HAP-1 (cell line): ENCODE results near the gene NRN1L.

Source experiments
- DNase-seq, 2 experiments: peaks; one replicate each; pipeline ENCODE4 v3.0.0-alpha.2; 2016 to 2020; ENCODE audit warnings: low spot score in 2 of 2
- H3K27me3 ChIP-seq: fragments of 250-450 bp; sonication (Bioruptor Pico); 2 replicates; pipeline ENCODE4 v1.5.1; 2020; ENCODE audit warnings: low read depth, mild to moderate bottlenecking, moderate library complexity
- H3K36me3 ChIP-seq: fragments of 250-450 bp; sonication (Bioruptor Pico); replicated peaks from 2 replicates; pipeline ENCODE4 v1.5.1; 2020; ENCODE audit warnings: mild to moderate bottlenecking
- H3K4me1 ChIP-seq: fragments of 250-450 bp; sonication (Bioruptor Pico); 2 replicates; pipeline ENCODE4 v1.5.1; 2020; ENCODE audit warnings: mild to moderate bottlenecking
- H3K4me3 ChIP-seq: fragments of 250-450 bp; sonication (Bioruptor Pico); 2 replicates; pipeline ENCODE4 v1.5.1; 2020; ENCODE audit warnings: mild to moderate bottlenecking, moderate library complexity
- H3K9me3 ChIP-seq: fragments of 250-450 bp; sonication (Bioruptor Pico); 2 replicates; pipeline ENCODE4 v1.5.1; 2020; ENCODE audit warnings: mild to moderate bottlenecking, moderate library complexity
- in situ Hi-C: fragments of 300-500 bp; cut with MboI; formaldehyde crosslinking; loops from 3 replicates; pipeline ENCODE4 v1.14.3; 2020; ENCODE audit warnings: low sequenced_read_pairs, inconsistent platforms, mixed read lengths

NRN1L gene

DNA sequence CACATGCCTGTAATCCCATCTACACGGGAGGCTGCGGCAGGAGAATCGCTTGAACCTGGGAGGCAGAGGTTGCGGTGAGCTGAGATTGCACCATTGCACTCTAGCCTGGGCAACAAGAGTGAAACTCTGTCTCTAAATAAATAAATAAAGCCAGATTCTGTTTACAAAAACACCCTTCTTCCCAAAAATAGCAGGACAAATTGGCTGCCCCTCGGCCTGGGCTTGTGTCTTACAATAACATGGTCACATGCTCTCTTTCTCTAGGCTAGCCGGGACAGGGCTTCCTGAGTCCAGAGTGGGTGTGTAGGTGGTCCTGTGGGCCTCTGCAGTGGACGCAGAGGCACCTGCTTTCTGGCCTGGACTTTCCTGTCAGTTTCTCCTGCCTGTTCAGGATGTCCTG lies 15.0 kb upstream of the NRN1L start:
- in situ Hi-C loops = no loop called here
- Histone ChIP-seq H3K4me1 (peaks cover 11% of the 10 kb centered on the region), H3K9me3 (no peaks in the 10 kb centered on the region), H3K27me3 (no peaks in the 10 kb centered on the region), H3K36me3 (peaks cover 72% of the 10 kb centered on the region), H3K4me3 (no peak overlapping the region)
- DNase-seq = no peak

DNA sequence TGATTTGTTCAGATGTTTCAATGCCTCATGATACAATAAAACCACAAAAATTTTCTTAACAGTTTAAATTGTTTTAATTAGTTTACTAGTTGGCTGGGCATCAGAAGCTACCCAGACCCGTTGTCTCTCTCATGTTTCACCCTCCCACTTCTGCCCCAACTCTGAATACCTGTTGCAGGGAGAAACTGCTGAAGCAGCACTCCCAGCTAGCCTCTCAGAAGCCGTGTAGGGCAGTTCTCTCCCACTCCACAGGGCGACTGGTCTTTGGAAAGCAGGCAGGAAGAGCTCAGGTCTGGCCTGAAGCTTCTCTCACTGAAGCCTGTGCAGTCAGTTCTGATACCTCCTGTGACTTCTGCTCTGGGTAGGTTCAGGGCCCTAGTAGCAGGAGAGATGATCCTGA lies 13.4 kb upstream of the NRN1L start:
- Histone ChIP-seq H3K9me3 (no peaks in the 10 kb centered on the region), H3K36me3 (peaks cover 64% of the 10 kb centered on the region), H3K4me3 (no peak overlapping the region), H3K27me3 (no peaks in the 10 kb centered on the region), H3K4me1 (peaks cover 11% of the 10 kb centered on the region)
- in situ Hi-C loops = no loop called here
- no peak for DNase-seq

DNA sequence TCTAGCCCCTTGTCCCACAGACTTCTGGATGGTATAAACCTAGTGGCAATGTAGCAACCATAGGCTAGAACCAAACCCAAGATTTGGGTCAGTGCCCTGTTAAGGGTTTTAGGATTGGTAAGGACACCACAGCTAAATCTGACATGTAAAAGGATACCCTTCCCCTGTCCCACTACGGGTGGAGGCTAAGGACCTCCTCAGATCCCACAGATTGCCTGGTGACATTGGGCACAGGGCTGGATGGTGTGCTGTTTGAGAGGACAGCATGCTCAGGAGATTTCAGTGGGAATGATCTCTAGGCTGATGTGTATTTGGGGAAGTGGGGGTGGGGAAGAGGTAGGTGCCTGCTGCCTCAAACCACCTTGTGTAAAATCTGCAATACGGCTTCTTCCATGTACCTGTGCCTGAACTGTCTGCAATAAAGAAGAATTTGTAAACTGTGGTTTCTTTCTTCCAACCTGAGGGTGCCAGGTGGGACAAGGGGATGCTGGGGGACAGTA lies 12.5 kb upstream of the NRN1L start:
- H3K4me1 ChIP-seq = peaks cover 11% of the 10 kb centered on the region
- H3K9me3 ChIP-seq = no peaks in the 10 kb centered on the region
- in situ Hi-C loops = no loop called here
- DNase-seq = no peak
- peaks cover 63% of the 10 kb centered on the region for H3K36me3 ChIP-seq
- peak overlapping the region; percentile 89; the same call in 1 of the 2 replicates for H3K4me3 ChIP-seq
- H3K27me3 ChIP-seq = no peaks in the 10 kb centered on the region

DNA sequence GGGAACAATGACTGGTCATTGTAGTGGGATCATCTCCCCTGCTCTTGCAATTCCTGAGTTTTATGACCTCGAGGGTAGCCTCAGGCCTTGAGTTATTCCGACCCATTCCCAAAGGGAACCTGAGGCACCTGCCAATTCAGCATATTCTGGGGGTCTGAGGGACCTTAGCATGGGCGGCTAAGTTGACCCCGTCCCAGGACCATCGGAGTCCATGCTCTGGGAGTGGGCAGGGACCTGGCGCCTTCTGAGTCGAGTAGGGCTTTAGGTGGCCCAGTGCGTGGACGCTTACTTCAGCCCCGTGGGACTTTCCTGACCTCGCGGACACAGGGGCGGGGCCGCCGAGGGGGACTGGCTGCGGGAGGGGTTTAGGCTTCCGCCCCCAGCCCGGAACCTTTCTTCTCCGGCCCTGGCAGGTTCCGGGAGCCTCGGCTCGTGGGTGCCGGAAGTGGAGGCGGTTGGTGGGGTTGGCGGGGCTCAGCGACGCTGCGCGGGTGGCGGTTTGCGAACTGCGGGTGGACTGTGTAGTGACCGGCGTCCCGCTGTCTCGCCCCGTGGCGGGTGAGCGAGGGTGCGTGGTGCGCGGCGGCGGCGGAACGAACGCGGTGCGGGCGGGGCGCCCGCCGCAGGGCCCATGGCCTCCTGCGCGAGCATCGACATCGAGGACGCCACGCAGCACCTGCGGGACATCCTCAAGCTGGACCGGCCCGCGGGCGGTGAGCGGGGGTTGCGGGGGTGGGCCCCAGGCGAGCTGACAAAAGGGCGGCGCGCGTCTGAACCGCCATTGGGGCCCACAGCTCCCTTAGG lies 11.9 kb upstream of the NRN1L start, which contains the start of gene EDC4:
Gene EDC4 (plus strand): TSS at position 422 of the 804 bp plus-strand sequence. CDS start 210 bp downstream, at position 632.
- DNase-seq = peak; percentile 61 to 88
- no peaks in the 10 kb centered on the region for H3K9me3 ChIP-seq
- in situ Hi-C loops = no loop called here
- H3K27me3 ChIP-seq = no peaks in the 10 kb centered on the region
- H3K4me3 ChIP-seq = peak within 1 kb of the TSS; percentile 89
- H3K4me1 ChIP-seq = peaks cover 11% of the 10 kb centered on the region
- peaks cover 63% of the 10 kb centered on the region for H3K36me3 ChIP-seq

DNA sequence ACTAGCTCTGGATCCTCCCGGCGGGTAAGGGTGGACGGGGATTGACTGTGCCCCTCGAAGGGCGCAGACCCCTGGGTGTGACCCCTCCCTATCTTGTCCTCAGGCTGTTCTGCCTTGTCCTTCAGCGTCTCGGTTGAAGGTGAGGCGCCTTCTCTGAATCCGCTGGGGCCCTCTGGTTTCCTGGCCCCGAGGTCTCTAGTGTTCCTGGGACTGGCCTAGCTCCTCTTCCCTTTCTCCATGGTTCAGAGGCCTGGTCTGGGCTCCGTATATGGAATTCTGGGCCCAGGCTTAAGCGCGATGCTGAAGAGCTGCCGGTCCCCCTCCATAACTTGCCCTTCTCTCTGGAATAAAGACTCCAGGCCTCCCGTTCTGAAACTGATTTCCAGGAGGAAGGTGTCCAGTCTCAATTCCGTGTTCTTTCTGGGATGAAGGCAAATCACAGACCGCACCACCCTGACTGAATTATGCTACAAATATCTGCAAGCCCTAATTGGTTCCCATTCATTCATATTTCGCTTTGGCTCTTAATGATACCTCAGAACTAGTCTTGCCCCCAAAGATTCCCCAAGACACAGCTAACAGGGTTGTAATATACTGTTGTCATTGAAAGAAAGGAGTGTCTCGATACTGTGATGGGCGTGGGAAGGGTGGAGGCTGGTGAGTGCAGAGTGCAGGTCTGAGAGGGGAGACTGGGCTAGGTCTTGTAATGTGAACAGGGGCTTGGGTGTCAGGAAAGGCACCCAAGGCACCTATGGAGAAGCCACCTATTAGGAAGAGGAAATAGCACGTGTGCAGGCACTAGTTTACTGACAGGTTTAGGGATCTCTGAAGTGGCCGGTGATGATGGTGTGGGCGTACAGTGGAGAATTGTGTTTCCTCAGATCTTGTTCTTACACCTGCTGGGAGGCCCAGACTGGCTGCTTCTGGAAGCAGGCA lies 11.0 kb upstream of the NRN1L start:
- no peaks in the 10 kb centered on the region for H3K9me3 ChIP-seq
- H3K4me1 ChIP-seq = peaks cover 11% of the 10 kb centered on the region
- peaks cover 63% of the 10 kb centered on the region for H3K36me3 ChIP-seq
- no peaks in the 10 kb centered on the region for H3K27me3 ChIP-seq
- DNase-seq = peak in 1 of 2 experiments; percentile 24
- peak overlapping the region; percentile 89 for H3K4me3 ChIP-seq
- in situ Hi-C loops = no loop called here

DNA sequence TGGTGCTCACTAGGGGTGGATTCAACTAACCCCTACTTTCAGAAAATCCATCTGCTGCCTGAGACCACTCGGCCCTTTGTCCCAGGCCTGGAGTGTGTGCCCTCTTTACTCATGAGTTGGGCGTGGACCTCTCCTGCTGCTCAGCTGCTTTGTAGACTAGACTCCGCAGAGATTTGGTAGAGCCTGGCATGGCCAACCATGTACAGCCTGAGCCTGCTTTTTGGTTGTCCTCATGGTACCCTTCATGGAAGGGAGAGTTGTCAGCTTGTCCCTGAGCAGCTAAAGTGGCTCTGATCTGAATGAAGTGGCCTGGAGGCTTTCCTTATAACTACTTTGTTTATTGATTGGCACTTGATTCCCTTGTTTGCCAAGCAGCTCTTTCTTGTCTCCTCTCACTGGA lies 10.3 kb upstream of the NRN1L start:
- peak overlapping the region; percentile 89 for H3K4me3 ChIP-seq
- H3K4me1 ChIP-seq = peaks cover 11% of the 10 kb centered on the region
- H3K27me3 ChIP-seq = no peaks in the 10 kb centered on the region
- no peak for DNase-seq
- H3K36me3 ChIP-seq = peaks cover 63% of the 10 kb centered on the region
- in situ Hi-C loops = no loop called here
- H3K9me3 ChIP-seq = no peaks in the 10 kb centered on the region

DNA sequence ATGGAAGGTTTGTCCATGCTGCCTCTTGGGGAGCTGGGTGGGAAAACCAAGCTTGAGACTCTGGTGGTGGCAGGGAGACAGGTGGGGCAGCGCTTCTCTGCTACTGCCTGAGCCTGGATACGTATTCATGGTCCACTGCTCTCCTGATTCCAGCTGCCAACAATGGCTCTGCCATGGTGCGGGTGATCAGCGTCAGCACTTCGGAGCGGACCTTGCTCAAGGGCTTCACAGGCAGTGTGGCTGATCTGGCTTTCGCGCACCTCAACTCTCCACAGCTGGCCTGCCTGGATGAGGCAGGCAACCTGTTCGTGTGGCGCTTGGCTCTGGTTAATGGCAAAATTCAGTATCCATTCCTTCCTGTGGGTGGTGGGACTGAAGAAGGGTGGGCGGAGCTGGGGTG lies 7.6 kb upstream of the NRN1L start:
- in situ Hi-C loops = no loop called here
- DNase-seq = no peak

DNA sequence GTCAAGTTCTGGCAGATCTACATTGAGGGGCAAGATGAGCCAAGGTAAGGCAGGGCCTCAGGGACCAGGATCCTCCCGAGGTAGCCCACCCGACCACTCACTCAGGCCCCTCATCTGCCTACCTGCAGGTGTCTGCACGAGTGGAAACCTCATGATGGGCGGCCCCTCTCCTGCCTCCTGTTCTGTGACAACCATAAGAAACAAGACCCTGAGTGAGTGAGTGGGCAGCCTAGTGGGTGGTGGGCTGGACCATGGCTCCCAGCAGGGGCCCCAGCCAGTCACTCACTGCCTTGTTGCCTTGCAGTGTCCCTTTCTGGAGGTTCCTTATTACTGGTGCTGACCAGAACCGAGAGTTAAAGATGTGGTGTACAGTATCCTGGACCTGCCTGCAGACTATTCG lies 6.5 kb upstream of the NRN1L start:
- in situ Hi-C loops = no loop called here
- Histone ChIP-seq H3K4me3 (no peak overlapping the region), H3K27me3 (no peaks in the 10 kb centered on the region), H3K4me1 (peaks cover 6% of the 10 kb centered on the region), H3K9me3 (no peaks in the 10 kb centered on the region), H3K36me3 (peaks cover 73% of the 10 kb centered on the region)
- DNase-seq = no peak

More for the DNA sequence above, 7.6 kb upstream of the NRN1L start:
- no peaks in the 10 kb centered on the region for H3K9me3 ChIP-seq
- peaks cover 11% of the 10 kb centered on the region for H3K4me1 ChIP-seq
- H3K4me3 ChIP-seq = no peak overlapping the region
- H3K27me3 ChIP-seq = no peaks in the 10 kb centered on the region
- H3K36me3 ChIP-seq = peaks cover 66% of the 10 kb centered on the region

DNA sequence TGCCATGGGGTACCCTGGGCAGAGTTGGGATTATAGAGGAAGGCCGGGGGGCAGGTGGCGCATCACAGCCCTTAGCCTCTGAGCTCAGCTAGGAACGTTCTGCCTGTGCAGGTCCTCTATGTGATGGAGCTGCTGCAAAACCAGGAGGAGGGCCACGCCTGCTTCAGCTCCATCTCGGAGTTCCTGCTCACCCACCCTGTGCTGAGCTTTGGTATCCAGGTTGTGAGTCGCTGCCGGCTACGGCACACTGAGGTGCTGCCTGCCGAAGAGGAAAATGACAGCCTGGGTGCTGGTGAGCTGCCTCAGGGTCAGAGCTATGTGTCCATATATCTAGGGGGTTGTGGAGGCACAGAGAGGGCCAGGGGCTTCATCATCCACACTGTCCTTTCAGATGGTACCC lies 5.8 kb upstream of the NRN1L start:
- in situ Hi-C loops = no loop called here
- Histone ChIP-seq H3K4me1 (peaks cover 6% of the 10 kb centered on the region), H3K4me3 (no peak overlapping the region), H3K27me3 (no peaks in the 10 kb centered on the region), H3K36me3 (peaks cover 78% of the 10 kb centered on the region), H3K9me3 (no peaks in the 10 kb centered on the region)
- no peak for DNase-seq

DNA sequence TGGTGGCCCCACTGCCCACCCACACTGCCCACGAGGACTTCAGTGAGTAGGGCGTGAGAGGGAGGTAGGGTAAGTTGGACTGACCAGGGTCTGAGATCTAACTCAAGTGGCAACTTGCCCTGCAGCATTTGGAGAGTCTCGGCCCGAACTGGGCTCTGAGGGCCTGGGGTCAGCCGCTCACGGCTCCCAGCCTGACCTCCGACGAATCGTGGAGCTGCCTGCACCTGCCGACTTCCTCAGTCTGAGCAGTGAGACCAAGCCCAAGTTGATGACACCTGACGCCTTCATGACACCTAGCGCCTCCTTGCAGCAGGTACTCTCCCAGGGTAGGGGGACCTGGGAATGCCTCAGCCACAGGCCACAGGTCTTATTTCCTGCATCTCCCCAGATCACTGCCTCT lies 5.2 kb upstream of the NRN1L start:
- DNase-seq = no peak
- Histone ChIP-seq H3K4me1 (no peaks in the 10 kb centered on the region), H3K4me3 (no peak overlapping the region), H3K27me3 (no peaks in the 10 kb centered on the region), H3K9me3 (no peaks in the 10 kb centered on the region), H3K36me3 (peaks cover 84% of the 10 kb centered on the region)
- in situ Hi-C loops = no loop called here

DNA sequence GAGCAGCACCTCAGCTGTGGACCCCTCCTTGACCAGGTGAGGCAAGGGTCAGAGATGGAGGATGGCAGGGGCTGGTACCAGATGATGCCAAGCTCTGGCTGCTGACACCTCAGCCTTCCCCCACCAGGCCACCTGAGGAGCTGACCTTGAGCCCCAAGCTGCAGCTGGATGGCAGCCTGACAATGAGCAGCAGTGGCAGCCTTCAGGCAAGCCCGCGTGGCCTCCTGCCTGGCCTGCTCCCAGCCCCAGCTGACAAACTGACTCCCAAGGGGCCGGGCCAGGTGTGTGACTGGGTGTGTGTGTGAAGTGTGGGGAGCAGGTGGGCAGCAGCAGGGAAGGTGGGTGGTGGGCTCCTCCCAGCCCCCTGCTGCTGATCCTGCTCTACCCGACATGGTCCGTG lies 4.7 kb upstream of the NRN1L start:
- no peak overlapping the region for H3K4me3 ChIP-seq
- H3K4me1 ChIP-seq = no peaks in the 10 kb centered on the region
- DNase-seq = no peak
- H3K36me3 ChIP-seq = peaks cover 88% of the 10 kb centered on the region
- no peaks in the 10 kb centered on the region for H3K9me3 ChIP-seq
- in situ Hi-C loops = no loop called here
- H3K27me3 ChIP-seq = no peaks in the 10 kb centered on the region

DNA sequence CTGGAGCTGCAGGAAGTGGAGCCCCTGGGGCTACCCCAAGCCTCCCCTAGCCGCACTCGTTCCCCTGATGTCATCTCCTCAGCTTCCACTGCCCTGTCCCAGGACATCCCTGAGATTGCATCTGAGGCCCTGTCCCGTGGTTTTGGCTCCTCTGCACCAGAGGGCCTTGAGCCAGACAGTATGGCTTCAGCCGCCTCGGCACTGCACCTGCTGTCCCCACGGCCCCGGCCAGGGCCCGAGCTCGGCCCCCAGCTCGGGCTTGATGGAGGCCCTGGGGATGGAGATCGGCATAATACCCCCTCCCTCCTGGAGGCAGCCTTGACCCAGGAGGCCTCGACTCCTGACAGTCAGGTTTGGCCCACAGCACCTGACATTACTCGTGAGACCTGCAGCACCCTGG lies 4.1 kb upstream of the NRN1L start:
- Histone ChIP-seq H3K36me3 (peaks cover 88% of the 10 kb centered on the region), H3K27me3 (no peaks in the 10 kb centered on the region), H3K9me3 (no peaks in the 10 kb centered on the region), H3K4me3 (no peak overlapping the region), H3K4me1 (no peaks in the 10 kb centered on the region)
- no peak for DNase-seq
- in situ Hi-C loops = no loop called here

DNA sequence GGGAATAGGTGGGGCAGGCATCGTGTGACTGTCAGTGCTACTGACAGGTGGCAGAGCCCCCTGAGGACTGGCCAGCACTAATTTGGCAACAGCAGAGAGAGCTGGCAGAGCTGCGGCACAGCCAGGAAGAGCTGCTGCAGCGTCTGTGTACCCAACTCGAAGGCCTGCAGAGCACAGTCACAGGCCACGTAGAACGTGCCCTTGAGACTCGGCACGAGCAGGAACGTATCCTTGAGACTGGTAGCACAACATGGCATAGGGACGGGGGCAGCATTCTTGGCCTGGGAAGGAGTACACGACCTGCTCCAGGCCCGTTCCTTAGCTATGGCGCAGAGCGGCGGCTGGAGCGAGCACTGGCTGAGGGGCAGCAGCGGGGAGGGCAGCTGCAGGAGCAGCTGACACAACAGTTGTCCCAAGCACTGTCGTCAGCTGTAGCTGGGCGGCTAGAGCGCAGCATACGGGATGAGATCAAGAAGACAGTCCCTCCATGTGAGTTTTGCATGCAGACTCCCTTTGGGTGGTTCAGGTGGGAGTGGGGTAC lies 3.0 kb upstream of the NRN1L start:
- H3K27me3 ChIP-seq = no peaks in the 10 kb centered on the region
- in situ Hi-C loops = no loop called here
- no peaks in the 10 kb centered on the region for H3K9me3 ChIP-seq
- H3K4me3 ChIP-seq = no peak overlapping the region
- H3K36me3 ChIP-seq = peaks cover 80% of the 10 kb centered on the region
- H3K4me1 ChIP-seq = no peaks in the 10 kb centered on the region
- no peak for DNase-seq
